Suprapubic skin (tissue), 3 donors: Measurements from ENCODE around the gene VAMP7.

Experiments used
- CTCF ChIP-seq, 2 donors: fragments of 200-600 bp in 1 of 2; fragments of 450-650 bp in 1 of 2; sonication (generic) in 1 of 2; IDR thresholded peaks; one replicate each; pipeline ENCODE4 v1.5.1; 2016 to 2019; ENCODE audit warnings: antibody characterized with exemption in 2 of 2, mild to moderate bottlenecking in 1 of 2, moderate library complexity in 1 of 2
- POLR2AphosphoS5 ChIP-seq, 3 donors: sonication (generic); formaldehyde crosslinking; IDR thresholded peaks; one replicate each; pipeline ENCODE4 v1.6.1; 2017; ENCODE audit warnings: antibody characterized with exemption in 3 of 3

GRCh38 chrX:155951237-155951789 is 70.2 kb downstream of the VAMP7 start:
- no peak for TF ChIP-seq CTCF (IDR thresholded peaks at IDR 0.05)
- no peak for TF ChIP-seq POLR2AphosphoS5 (IDR thresholded peaks at IDR 0.05)
